ENCODE results near the gene TMEM174.
"Not testable (repeated sequence)": the region's sequence is repeated elsewhere in the genome, so short reads cannot be mapped to it uniquely, and the experiment has no call there.

Gene TMEM174

DNA sequence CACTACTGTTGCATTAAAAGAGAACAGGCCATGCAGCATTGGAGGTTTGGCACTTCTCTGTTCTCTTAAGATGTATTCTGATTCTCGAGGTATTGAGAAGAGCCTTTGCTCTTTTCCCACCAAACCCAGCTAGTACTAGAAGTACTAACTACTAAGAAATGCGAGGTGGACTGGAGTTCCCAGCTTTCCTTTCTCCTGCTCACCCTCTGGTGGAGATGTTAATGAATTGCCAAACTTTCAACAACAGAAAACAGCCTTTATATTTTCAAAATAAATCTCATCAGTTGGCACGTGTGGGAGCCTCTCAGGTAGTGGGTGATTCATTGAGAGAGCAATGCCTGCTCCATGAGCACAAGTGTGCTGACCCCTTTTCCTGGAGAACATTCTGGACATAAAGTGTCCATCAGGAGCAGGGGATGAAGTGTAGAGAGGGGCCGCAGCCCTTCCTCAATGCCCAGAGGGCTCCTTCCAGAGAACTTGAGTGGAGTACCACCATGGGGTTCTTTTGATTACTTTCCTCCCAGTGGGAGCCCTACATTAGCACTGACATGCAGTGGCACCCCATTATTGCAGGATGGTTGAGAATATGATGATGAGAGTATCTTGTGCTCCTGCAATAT is 45.7 kb downstream of the TMEM174 start:
- H3K36me3 ChIP-seq (ENCODE audit: control insufficient read depth, insufficient read depth, low read length), result no peaks in the 10 kb centered on the region
- H3K27ac ChIP-seq (ENCODE audit: insufficient read depth, low read length, poor library complexity, severe bottlenecking), result no peak overlapping the region
- H3K27me3 ChIP-seq (replicated peaks; ENCODE audit: control insufficient read depth, insufficient read depth, low read length, poor library complexity, severe bottlenecking), result peaks cover 7% of the 10 kb centered on the region
- H3K4me1 ChIP-seq (ENCODE audit: control insufficient read depth, insufficient read depth, low read length, poor library complexity, severe bottlenecking), result peaks cover 11% of the 10 kb centered on the region
- no peak overlapping the region for H3K4me3 ChIP-seq (ENCODE audit: insufficient read depth, low read depth, low read length, poor library complexity, severe bottlenecking)
- no peaks in the 10 kb centered on the region for H3K9me3 ChIP-seq (ENCODE audit: control insufficient read depth, low read length)
- DNase-seq, result no peak

DNA sequence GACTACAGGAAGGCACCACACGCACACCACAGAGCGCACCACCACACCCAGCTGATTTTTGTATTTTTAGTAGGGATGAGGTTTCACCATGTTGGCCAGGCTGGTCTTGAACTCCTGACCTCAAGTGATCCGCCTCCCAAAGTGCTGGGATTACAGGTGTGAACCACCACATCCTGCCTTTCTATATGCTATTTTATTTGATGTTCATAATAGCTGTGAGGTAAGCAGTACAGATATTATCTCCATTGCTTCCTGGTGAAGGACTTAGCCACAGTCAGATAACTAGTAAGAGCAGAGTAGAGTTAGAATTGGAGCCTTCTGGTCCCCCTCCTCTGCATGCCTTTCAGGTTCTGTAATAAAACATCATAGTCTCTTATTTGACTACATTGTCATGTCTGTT is 46.3 kb downstream of the TMEM174 start:
- peaks cover 11% of the 10 kb centered on the region for H3K4me1 ChIP-seq (ENCODE audit: control insufficient read depth, insufficient read depth, low read length, poor library complexity, severe bottlenecking)
- not testable (repeated sequence) for H3K4me3 ChIP-seq (ENCODE audit: insufficient read depth, low read depth, low read length, poor library complexity, severe bottlenecking); H3K9me3 ChIP-seq (ENCODE audit: control insufficient read depth, low read length); DNase-seq; H3K27ac ChIP-seq (ENCODE audit: insufficient read depth, low read length, poor library complexity, severe bottlenecking); H3K27me3 ChIP-seq (replicated peaks; ENCODE audit: control insufficient read depth, insufficient read depth, low read length, poor library complexity, severe bottlenecking); H3K36me3 ChIP-seq (ENCODE audit: control insufficient read depth, insufficient read depth, low read length)

DNA sequence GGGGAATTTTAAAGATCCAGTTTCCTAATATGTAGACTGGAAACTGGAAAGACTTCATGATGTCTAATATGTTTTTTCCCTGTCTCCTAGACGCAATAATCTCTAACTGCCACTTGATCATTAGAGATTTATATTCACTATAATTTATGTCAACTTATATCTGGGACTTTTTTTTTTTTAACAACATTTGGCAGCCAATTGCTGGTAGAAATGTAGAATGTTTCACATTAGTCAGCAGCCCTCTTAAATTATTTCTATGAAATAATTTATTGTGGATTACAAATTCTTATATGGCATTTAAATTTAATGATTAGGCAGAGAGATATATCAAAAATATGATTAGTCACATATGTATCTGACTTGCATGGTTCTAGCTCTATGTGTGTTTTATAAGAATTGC is 48.2 kb downstream of the TMEM174 start:
- no peak for DNase-seq
- no peaks in the 10 kb centered on the region for H3K36me3 ChIP-seq (ENCODE audit: control insufficient read depth, insufficient read depth, low read length)
- peaks cover 2% of the 10 kb centered on the region for H3K27me3 ChIP-seq (replicated peaks; ENCODE audit: control insufficient read depth, insufficient read depth, low read length, poor library complexity, severe bottlenecking)
- H3K4me1 ChIP-seq (ENCODE audit: control insufficient read depth, insufficient read depth, low read length, poor library complexity, severe bottlenecking), result peaks cover 4% of the 10 kb centered on the region
- H3K9me3 ChIP-seq (ENCODE audit: control insufficient read depth, low read length), result no peaks in the 10 kb centered on the region
- no peak overlapping the region for H3K27ac ChIP-seq (ENCODE audit: insufficient read depth, low read length, poor library complexity, severe bottlenecking)
- no peak overlapping the region for H3K4me3 ChIP-seq (ENCODE audit: insufficient read depth, low read depth, low read length, poor library complexity, severe bottlenecking)

DNA sequence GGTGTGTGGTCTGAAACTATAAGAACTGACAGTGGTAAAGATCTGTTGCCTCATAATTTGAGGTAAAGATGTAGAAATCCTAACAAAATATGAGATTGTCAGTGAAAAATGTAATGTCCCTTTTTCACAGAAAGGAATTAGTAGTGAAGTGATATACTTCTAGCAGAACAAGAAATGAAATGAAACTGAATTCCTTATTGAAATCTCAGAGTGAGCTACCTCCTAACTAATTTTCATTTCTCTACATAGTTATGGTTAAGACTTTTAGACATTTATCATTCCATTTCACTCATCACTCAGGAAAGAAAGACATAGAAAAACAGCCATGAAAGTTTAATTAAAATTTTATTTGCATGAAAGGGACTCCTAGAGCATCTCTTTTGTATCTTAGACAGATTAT is 48.7 kb downstream of the TMEM174 start:
- no peak overlapping the region for H3K27ac ChIP-seq (ENCODE audit: insufficient read depth, low read length, poor library complexity, severe bottlenecking)
- no peaks in the 10 kb centered on the region for H3K4me1 ChIP-seq (ENCODE audit: control insufficient read depth, insufficient read depth, low read length, poor library complexity, severe bottlenecking)
- peaks cover 2% of the 10 kb centered on the region for H3K27me3 ChIP-seq (replicated peaks; ENCODE audit: control insufficient read depth, insufficient read depth, low read length, poor library complexity, severe bottlenecking)
- no peaks in the 10 kb centered on the region for H3K36me3 ChIP-seq (ENCODE audit: control insufficient read depth, insufficient read depth, low read length)
- no peak overlapping the region for H3K4me3 ChIP-seq (ENCODE audit: insufficient read depth, low read depth, low read length, poor library complexity, severe bottlenecking)
- DNase-seq, result no peak
- H3K9me3 ChIP-seq (ENCODE audit: control insufficient read depth, low read length), result no peaks in the 10 kb centered on the region

DNA sequence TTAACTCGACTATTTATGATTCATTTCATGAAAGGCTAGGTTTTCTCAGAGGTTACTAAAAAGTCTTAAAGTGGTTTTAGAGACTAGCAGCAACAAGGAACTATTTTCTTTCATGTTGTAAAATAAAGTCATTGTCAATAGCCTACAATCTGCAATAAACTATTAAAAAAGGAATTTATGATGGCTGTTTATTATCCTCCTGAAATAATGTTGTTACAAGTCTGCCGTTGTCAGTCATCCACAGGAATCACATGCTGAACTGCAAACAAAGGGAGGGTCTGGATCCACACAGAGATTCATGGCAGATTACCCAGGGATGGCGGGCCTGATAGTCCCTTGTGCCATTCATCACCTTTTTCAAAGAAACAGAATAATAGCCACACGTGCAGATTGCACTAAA is 49.2 kb downstream of the TMEM174 start:
- no peak for DNase-seq
- Histone ChIP-seq H3K4me3 (ENCODE audit: insufficient read depth, low read depth, low read length, poor library complexity, severe bottlenecking) (no peak overlapping the region), H3K27ac (ENCODE audit: insufficient read depth, low read length, poor library complexity, severe bottlenecking) (no peak overlapping the region), H3K4me1 (ENCODE audit: control insufficient read depth, insufficient read depth, low read length, poor library complexity, severe bottlenecking) (no peaks in the 10 kb centered on the region), H3K36me3 (ENCODE audit: control insufficient read depth, insufficient read depth, low read length) (no peaks in the 10 kb centered on the region), H3K27me3 (replicated peaks; ENCODE audit: control insufficient read depth, insufficient read depth, low read length, poor library complexity, severe bottlenecking) (peaks cover 2% of the 10 kb centered on the region), H3K9me3 (ENCODE audit: control insufficient read depth, low read length) (no peaks in the 10 kb centered on the region)
